ENCODE measurements around the gene VMAC. TPM values are rescaled to one million over a fixed set of nuclear protein-coding genes. Genes with fewer than 3 reads are reported as not detected.

VMAC gene
- total RNA-seq, 1 donor from 2014 or later, result 3.9 TPM

GRCh38 chr19:5934069-5934401, 29.4 kb downstream of the VMAC start:
- Histone ChIP-seq H3K9me3 (ENCODE audit: insufficient read depth, low read depth, low read length) (no peaks in the 10 kb centered on the region), H3K4me1 (ENCODE audit: insufficient read depth, low read length) (peaks cover 13% of the 10 kb centered on the region), H3K79me2 (ENCODE audit: insufficient read depth, low read length) (peaks cover 4% of the 10 kb centered on the region), H3K27me3 (ENCODE audit: insufficient read depth, low read length) (no peaks in the 10 kb centered on the region), H3K36me3 (ENCODE audit: insufficient read depth, low read length) (peaks cover 16% of the 10 kb centered on the region), H3K9ac (ENCODE audit: low read length) (no peak overlapping the region), H3K4me3 (ENCODE audit: insufficient read depth, low read depth, low read length) (no peak overlapping the region), H3K4me2 (ENCODE audit: low read length) (no peak overlapping the region), H4K20me1 (ENCODE audit: insufficient read depth, low read length) (peaks cover 57% of the 10 kb centered on the region), H2AFZ (ENCODE audit: low read depth, low read length) (no peak overlapping the region), H3K27ac (ENCODE audit: low read depth, low read length) (no peak overlapping the region)
- FAIRE-seq (no peak), DNase-seq (ENCODE audit: low read depth) (no peak)
- H3K9me3 Mint-ChIP-seq (ENCODE audit: unreplicated experiment), result no peaks in the 10 kb centered on the region
- H3K36me3 Mint-ChIP-seq (ENCODE audit: low read depth, unreplicated experiment), result peaks cover 7% of the 10 kb centered on the region
- H3K4me3 Mint-ChIP-seq (ENCODE audit: unreplicated experiment), result no peak overlapping the region
- H3K4me1 Mint-ChIP-seq (ENCODE audit: low read depth, unreplicated experiment), result peaks cover 5% of the 10 kb centered on the region
- H3K27me3 Mint-ChIP-seq (ENCODE audit: low read depth, unreplicated experiment), result no peaks in the 10 kb centered on the region
- no peak for TF ChIP-seq CTCF (IDR thresholded peaks at IDR 0.05; ENCODE audit: insufficient read depth, low read depth, low read length)
- no peak for TF ChIP-seq EZH2 (IDR thresholded peaks at IDR 0.05; ENCODE audit: insufficient read depth, low read length)
- H3K27ac Mint-ChIP-seq (ENCODE audit: unreplicated experiment), result no peak overlapping the region

GRCh38 chr19:5934774-5935472, 30.3 kb downstream of the VMAC start:
- Mint-ChIP-seq H3K27ac (ENCODE audit: unreplicated experiment) (peak overlapping the region; percentile 64), H3K4me1 (ENCODE audit: low read depth, unreplicated experiment) (peaks cover 5% of the 10 kb centered on the region), H3K27me3 (ENCODE audit: low read depth, unreplicated experiment) (no peaks in the 10 kb centered on the region), H3K4me3 (ENCODE audit: unreplicated experiment) (no peak overlapping the region), H3K9me3 (ENCODE audit: unreplicated experiment) (no peaks in the 10 kb centered on the region), H3K36me3 (ENCODE audit: low read depth, unreplicated experiment) (peaks cover 15% of the 10 kb centered on the region)
- Histone ChIP-seq H3K9ac (ENCODE audit: low read length) (peak overlapping the region; percentile 33), H3K79me2 (ENCODE audit: insufficient read depth, low read length) (peaks cover 4% of the 10 kb centered on the region), H3K9me3 (ENCODE audit: insufficient read depth, low read depth, low read length) (no peaks in the 10 kb centered on the region), H3K4me3 (ENCODE audit: insufficient read depth, low read depth, low read length) (no peak overlapping the region), H2AFZ (ENCODE audit: low read depth, low read length) (no peak overlapping the region), H3K4me2 (ENCODE audit: low read length) (peak overlapping the region; percentile 49), H3K27me3 (ENCODE audit: insufficient read depth, low read length) (no peaks in the 10 kb centered on the region), H3K27ac (ENCODE audit: low read depth, low read length) (no peak overlapping the region), H3K36me3 (ENCODE audit: insufficient read depth, low read length) (peaks cover 8% of the 10 kb centered on the region), H3K4me1 (ENCODE audit: insufficient read depth, low read length) (peaks cover 13% of the 10 kb centered on the region), H4K20me1 (ENCODE audit: insufficient read depth, low read length) (peaks cover 60% of the 10 kb centered on the region)
- FAIRE-seq, result no peak
- DNase-seq (ENCODE audit: low read depth), result no peak
- TF ChIP-seq CTCF (IDR thresholded peaks at IDR 0.05; ENCODE audit: insufficient read depth, low read depth, low read length), result no peak
- TF ChIP-seq EZH2 (IDR thresholded peaks at IDR 0.05; ENCODE audit: insufficient read depth, low read length), result no peak
